HG03139 (cell line): ENCODE measurements around the gene SIAH3.

Experiments used
- ATAC-seq: cut with Tn5 transposase; IDR thresholded peaks from one replicate; pipeline ENCODE4 v1.9.1; 2021; ENCODE audit not compliant: unreplicated experiment

Gene SIAH3

DNA sequence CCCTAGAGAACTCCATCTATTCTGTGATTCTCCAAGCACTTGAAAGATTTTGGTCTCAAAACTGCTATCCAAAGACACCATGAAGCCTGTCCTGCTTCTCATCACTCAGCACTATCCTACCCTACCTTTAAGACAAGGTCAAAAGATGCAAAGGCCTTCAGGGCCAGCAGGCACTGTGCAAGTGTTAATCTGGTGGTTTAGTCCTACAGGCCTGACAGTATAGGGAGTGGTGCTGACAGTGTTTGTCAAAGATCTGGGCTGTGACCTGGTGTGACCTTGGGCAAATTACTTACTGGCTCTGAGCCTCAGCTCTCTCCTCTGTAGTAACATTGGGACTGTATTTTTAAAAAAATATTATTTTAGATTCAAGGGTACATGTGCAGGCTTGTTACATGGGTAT lies 28.0 kb downstream of the SIAH3 start:
- no peak for ATAC-seq

DNA sequence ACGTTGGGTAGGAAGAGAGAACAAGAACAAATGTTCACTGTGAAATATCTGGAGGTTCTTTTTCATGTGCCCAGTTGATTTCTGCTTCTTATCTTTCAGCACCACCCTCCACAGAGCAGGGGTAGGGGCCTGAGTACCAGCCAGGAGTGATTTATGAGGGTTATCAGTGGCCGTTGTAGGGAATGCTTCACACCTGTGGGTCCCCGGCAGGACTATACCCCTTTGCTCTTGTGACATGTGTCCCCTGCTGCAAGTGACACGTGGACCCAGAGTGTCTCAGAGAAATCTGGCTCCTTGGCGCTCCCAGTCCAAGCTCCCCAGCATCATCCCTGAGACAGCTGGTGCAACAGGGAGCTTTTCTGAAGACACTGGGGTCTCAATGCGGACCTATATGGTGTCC lies 29.7 kb downstream of the SIAH3 start:
- ATAC-seq, result no peak

GRCh38 chr13:45820106-45820838 lies 31.3 kb downstream of the SIAH3 start:
- no peak for ATAC-seq

DNA sequence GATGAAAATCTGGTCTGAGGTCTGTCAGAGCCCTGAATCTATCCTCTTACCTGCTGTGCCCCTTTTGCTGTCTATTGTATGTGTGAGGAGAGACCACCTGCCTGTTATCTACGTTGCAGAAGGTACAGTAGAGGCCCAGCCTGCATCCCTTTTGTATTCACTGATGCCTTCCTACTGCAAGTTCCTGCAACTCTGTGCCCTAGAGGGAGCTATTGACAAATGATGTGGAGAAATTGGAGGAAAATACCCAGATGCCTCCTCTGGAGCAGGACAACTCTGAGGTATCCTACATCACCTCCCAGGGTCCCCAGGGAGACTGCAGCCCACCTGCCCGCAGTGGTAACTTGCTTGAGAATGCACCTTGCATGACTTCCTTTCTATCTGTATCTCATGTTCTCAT lies 33.7 kb downstream of the SIAH3 start:
- no peak for ATAC-seq

- ATAC-seq, result no peak
These were observed 35.1 kb downstream of the SIAH3 start for GRCh38 chr13:45816427-45816826.

GRCh38 chr13:45812695-45813372 lies 38.7 kb downstream of the SIAH3 start:
- ATAC-seq, result no peak

GRCh38 chr13:45811891-45812694 lies 39.5 kb downstream of the SIAH3 start:
- ATAC-seq, result no peak

- ATAC-seq, result no peak
These were observed 41.7 kb downstream of the SIAH3 start for GRCh38 chr13:45809801-45810394.

DNA sequence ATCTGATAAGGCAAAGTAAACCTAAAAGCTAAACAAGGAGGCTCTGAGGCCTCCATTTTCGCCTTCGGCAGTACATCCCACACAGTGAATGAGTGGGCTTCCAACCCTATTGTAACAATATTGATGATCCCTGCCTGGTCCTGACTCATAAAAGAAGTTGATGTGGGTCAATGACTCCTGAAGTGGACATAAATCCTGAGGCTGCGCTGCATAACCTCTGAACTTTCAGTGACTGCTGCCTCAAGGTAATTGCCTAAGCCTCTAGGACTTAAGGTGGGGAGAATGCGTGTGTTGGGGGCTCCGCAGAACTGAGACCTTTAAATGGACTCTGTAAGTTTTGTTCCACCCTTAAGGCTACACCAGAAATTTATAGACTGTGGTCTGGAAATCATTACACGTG lies 42.6 kb downstream of the SIAH3 start:
- ATAC-seq, result no peak

GRCh38 chr13:45807520-45808099 lies 43.9 kb downstream of the SIAH3 start:
- no peak for ATAC-seq

DNA sequence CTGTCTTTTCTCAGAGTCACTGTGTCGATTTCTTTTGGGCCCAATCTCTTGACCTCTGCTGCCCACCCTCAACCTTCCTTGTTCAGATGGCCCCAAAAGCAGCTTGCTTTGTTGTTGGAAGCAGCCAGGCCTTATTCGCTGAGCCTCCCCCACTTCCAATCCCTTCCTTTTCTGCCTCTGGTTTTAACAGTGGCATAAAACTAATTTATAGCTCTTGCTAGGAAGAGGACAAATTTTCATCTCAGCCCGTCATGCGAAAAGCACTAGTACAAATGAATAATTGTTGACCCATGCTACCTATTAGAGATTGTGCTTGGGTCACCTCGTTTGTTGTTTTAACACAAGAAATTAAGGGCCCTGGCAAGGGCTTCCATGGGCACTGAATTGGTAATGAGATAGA lies 51.1 kb downstream of the SIAH3 start:
- no peak for ATAC-seq

DNA sequence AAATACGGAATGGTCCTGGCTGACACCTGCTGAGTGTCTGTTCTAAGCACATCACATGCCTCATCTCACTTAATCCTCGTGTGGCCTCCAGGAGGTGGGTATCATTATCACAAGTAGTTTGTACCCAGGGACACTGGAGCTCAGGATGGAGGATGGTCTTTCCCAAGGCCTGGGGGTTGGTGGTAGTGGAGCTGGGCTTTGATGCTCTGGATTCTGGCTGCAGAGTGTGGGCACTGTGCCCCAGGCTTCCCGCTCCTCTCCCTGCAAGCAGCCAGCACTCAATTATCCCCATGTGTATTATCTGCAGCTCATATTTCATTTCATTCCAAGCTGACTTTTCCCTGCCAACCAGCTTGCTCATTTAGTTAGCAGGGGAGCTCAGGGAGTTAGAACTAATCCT lies 52.1 kb downstream of the SIAH3 start:
- ATAC-seq, result no peak

DNA sequence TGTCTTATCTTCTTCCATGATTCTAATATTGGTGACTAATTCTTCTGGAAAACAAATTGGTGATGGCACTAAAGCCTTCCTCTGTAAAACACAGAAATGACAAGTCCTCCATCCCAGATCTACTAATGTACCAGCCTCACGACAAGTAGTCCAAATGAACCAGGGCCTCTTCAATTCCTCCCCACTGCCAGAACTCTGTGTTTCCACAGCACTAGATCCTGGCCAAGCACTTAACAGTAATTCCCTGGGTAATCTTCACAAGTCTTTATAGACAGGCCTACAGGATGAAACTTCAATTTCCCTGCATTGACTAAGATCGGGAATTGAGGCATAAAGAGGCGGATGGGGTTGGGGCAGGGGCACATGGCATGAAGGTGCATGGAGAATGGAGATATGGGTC lies 52.7 kb downstream of the SIAH3 start:
- no peak for ATAC-seq

GRCh38 chr13:45796426-45797235 lies 54.9 kb downstream of the SIAH3 start:
- no peak for ATAC-seq

- ATAC-seq, result no peak
These were observed 58.7 kb downstream of the SIAH3 start for GRCh38 chr13:45792827-45793303.

- no peak for ATAC-seq
These were observed 63.5 kb downstream of the SIAH3 start for GRCh38 chr13:45788011-45788410.

DNA sequence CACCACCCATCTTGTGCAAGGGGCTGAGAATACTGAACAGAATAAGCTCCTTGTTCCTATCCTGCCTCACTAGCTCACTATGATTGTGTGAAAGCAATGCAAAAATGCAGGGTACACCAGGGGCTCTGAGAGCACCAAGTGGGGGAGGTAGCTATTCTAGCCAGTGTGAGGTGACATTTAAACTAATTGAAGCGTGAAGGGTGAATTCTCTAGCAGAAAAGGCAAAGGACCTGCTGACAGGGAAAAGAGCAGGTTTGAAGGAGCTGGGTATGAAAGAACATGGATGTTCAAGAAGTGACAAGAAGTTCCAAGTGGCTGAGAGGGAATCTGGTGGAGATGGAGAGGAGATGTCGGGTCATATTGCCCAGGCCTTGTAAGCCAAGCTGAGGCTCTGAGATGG lies 64.2 kb downstream of the SIAH3 start:
- ATAC-seq, result no peak

DNA sequence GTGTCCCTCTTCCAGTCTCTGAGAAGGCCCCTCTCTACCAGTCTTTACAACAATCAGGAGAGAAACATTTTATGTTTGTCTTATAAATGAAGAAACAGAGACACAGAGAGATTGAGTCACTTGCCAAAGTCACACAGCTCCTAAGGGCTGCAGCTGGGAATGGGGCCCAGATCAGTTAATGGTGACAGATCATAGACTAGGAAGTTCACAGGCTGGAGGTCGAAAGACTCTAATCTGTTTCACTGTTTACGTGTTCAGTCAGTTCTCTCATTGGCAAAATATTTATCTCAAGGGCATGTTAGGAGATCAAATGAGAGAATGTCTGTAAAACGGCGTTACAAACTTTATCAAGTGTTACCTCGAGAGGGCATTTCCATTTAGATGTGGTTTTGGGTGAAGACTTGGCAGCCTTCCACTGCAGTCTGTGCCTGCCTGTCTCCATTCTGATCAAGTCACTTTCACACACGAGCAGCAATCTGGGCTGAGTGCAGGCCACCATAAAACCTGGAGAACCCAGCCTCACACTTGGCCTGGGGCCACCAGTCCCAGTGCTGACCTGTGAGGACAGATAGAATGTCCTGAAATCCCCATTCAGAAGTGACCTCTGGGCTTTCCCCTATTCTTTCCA lies 65.1 kb downstream of the SIAH3 start:
- no peak for ATAC-seq

- no peak for ATAC-seq
These were observed 66.5 kb downstream of the SIAH3 start for GRCh38 chr13:45784755-45785675.
